SK-N-SH (cell line): Measurements from ENCODE around the gene ZNF341.

Experiments used
- CTCF ChIP-seq: fragments of 200-600 bp; sonication (generic); IDR thresholded peaks from 2 replicates; pipeline ENCODE4 v1.6.1; 2017; ENCODE audit warnings: antibody characterized with exemption, mild to moderate bottlenecking, moderate library complexity
- EP300 ChIP-seq, 2 experiments: IDR thresholded peaks; 2 replicates each; pipeline versions ENCODE4 v1.4.0 to v1.6.1; 2012; ENCODE audit warnings: borderline replicate concordance in 1 of 2, low read depth in 1 of 2, low read length in 1 of 2
- EZH2phosphoT487 ChIP-seq: fragments of 200-600 bp; sonication (generic); IDR thresholded peaks from 2 replicates; pipeline ENCODE4 v1.6.1; 2017; ENCODE audit warnings: low read depth, mixed run types, mild to moderate bottlenecking, antibody characterized with exemption, moderate library complexity, borderline replicate concordance
- GABPA ChIP-seq: IDR thresholded peaks from 2 replicates; pipeline ENCODE4 v1.4.0; 2012; ENCODE audit warnings: low read depth, mild to moderate bottlenecking
- JUND ChIP-seq: IDR thresholded peaks from 2 replicates; pipeline ENCODE4 v1.4.0; 2012
- RXRA ChIP-seq: IDR thresholded peaks from 2 replicates; pipeline ENCODE4 v1.4.0; 2012; ENCODE audit warnings: low read depth, mild to moderate bottlenecking, borderline replicate concordance
- SIN3A ChIP-seq: IDR thresholded peaks from 2 replicates; pipeline ENCODE4 v1.6.1; 2012; ENCODE audit warnings: low read depth, mild to moderate bottlenecking, low read length, moderate library complexity, borderline replicate concordance
- SMC3 ChIP-seq: IDR thresholded peaks from 2 replicates; pipeline ENCODE4 v1.6.1; 2012; ENCODE audit warnings: low read depth, low read length, improper control_type of control experiment
- TAF1 ChIP-seq: IDR thresholded peaks from 2 replicates; pipeline ENCODE4 v1.6.1; 2012; ENCODE audit warnings: low read depth, mild to moderate bottlenecking, low read length, moderate library complexity, borderline replicate concordance
- USF2 ChIP-seq: fragments of 150-350 bp; IDR thresholded peaks from 2 replicates; pipeline ENCODE4 v1.6.1; 2017; ENCODE audit warnings: antibody characterized with exemption, low read length, low read depth, borderline replicate concordance
- YY1 ChIP-seq: IDR thresholded peaks from 2 replicates; pipeline ENCODE4 v1.4.0; 2012; ENCODE audit warnings: low read depth, mild to moderate bottlenecking
- TF ChIP-seq, protein P1 (sequence below): IDR thresholded peaks from 2 replicates; pipeline ENCODE4 v1.6.1; 2012; ENCODE audit warnings: mild to moderate bottlenecking, low read depth, low read length, moderate library complexity

DNA sequence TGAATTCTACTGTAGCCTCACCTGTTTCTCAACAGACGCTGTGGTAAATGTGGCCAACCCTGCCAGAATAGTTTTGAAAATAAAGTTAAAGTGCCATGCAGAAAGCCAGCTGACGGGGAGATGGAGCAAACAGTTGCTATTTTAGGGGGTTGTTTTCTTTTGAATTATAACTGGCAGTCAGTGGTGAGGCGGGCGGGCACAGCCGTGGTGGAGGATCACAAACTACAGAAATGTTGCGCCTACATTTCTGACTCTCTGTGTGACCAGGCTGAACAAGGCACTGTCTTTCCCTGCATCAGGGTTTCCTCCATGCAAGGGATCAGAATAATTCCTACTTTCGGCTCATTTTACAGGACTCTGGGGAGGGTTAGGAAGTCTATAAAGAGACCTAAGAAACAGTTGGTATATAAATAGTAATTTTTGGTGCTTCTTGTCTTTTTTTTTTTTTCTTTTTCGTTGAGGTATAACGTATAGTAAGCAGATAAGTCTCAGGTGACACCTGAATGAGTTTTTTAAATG, 96.6 kb downstream of the ZNF341 start:
- no peak for TF ChIP-seq CTCF
- no peak for TF ChIP-seq EZH2phosphoT487
- TF ChIP-seq, protein P1, sequence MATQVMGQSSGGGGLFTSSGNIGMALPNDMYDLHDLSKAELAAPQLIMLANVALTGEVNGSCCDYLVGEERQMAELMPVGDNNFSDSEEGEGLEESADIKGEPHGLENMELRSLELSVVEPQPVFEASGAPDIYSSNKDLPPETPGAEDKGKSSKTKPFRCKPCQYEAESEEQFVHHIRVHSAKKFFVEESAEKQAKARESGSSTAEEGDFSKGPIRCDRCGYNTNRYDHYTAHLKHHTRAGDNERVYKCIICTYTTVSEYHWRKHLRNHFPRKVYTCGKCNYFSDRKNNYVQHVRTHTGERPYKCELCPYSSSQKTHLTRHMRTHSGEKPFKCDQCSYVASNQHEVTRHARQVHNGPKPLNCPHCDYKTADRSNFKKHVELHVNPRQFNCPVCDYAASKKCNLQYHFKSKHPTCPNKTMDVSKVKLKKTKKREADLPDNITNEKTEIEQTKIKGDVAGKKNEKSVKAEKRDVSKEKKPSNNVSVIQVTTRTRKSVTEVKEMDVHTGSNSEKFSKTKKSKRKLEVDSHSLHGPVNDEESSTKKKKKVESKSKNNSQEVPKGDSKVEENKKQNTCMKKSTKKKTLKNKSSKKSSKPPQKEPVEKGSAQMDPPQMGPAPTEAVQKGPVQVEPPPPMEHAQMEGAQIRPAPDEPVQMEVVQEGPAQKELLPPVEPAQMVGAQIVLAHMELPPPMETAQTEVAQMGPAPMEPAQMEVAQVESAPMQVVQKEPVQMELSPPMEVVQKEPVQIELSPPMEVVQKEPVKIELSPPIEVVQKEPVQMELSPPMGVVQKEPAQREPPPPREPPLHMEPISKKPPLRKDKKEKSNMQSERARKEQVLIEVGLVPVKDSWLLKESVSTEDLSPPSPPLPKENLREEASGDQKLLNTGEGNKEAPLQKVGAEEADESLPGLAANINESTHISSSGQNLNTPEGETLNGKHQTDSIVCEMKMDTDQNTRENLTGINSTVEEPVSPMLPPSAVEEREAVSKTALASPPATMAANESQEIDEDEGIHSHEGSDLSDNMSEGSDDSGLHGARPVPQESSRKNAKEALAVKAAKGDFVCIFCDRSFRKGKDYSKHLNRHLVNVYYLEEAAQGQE: no peak
- TF ChIP-seq JUND: no peak
- TF ChIP-seq SMC3: no peak
- TF ChIP-seq GABPA: no peak
- no peak for TF ChIP-seq EP300 (IDR thresholded peaks at IDR 0.05; ENCODE audit: borderline replicate concordance in 1 of 2, low read depth in 1 of 2, low read length in 1 of 2)
- TF ChIP-seq RXRA: no peak
- TF ChIP-seq USF2: no peak
- no peak for TF ChIP-seq YY1
- no peak for TF ChIP-seq SIN3A
- no peak for TF ChIP-seq TAF1
